Activated T-cell treated with anti-CD3 and anti-CD28 coated beads for 48 hours (primary cell): ENCODE measurements around the gene EXOC1.
A peak's percentile ranks its signal among the peaks of the same experiment; 100 is the strongest.
"Not testable (repeated sequence)": the region's sequence is repeated elsewhere in the genome, so short reads cannot be mapped to it uniquely, and the experiment has no call there.

ENCODE experiments used
- DNase-seq: peaks from one replicate; pipeline ENCODE4 v3.0.0-alpha.2; 2020; ENCODE audit warnings: low read depth

The EXOC1 gene

GRCh38 chr4:55906323-55906722 lies 52.9 kb downstream of the EXOC1 start:
- no peak for DNase-seq

GRCh38 chr4:55906989-55907388 lies 53.5 kb downstream of the EXOC1 start:
- DNase-seq: no peak

GRCh38 chr4:55907469-55907868 lies 54.0 kb downstream of the EXOC1 start:
- no peak for DNase-seq

GRCh38 chr4:55910140-55910539 lies 56.7 kb downstream of the EXOC1 start:
- no peak for DNase-seq

- DNase-seq: no peak
Measured at GRCh38 chr4:55912249-55912648, 58.8 kb downstream of the EXOC1 start.

GRCh38 chr4:55920571-55920970 lies 67.1 kb downstream of the EXOC1 start:
- DNase-seq: no peak

- no peak for DNase-seq
Measured at GRCh38 chr4:55921093-55921492, 67.6 kb downstream of the EXOC1 start.

GRCh38 chr4:55925241-55925640 lies 71.8 kb downstream of the EXOC1 start:
- DNase-seq: no peak

- no peak for DNase-seq
Measured at GRCh38 chr4:55926610-55927009, 73.2 kb downstream of the EXOC1 start.

- DNase-seq: no peak
Measured at GRCh38 chr4:55927803-55928437, 74.5 kb downstream of the EXOC1 start.

- DNase-seq: no peak
Measured at GRCh38 chr4:55928846-55929245, 75.4 kb downstream of the EXOC1 start.

- no peak for DNase-seq
Measured at GRCh38 chr4:55931043-55931442, 77.6 kb downstream of the EXOC1 start.

GRCh38 chr4:55931833-55932232 lies 78.4 kb downstream of the EXOC1 start:
- DNase-seq: no peak

- no peak for DNase-seq
Measured at GRCh38 chr4:55932511-55932910, 79.1 kb downstream of the EXOC1 start.

- DNase-seq: no peak
Measured at GRCh38 chr4:55933611-55934010, 80.2 kb downstream of the EXOC1 start.

GRCh38 chr4:55935907-55936306 lies 82.5 kb downstream of the EXOC1 start:
- not testable (repeated sequence) for DNase-seq

GRCh38 chr4:55938481-55938880 lies 85.0 kb downstream of the EXOC1 start:
- DNase-seq: no peak

GRCh38 chr4:55939421-55939820 lies 86.0 kb downstream of the EXOC1 start:
- DNase-seq: no peak

- DNase-seq: no peak
Measured at GRCh38 chr4:55941881-55942396, 88.5 kb downstream of the EXOC1 start.

GRCh38 chr4:55947254-55947882 lies 93.9 kb downstream of the EXOC1 start:
- no peak for DNase-seq

GRCh38 chr4:55947912-55948725 lies 94.7 kb downstream of the EXOC1 start:
- DNase-seq: no peak

- peak; percentile 93 for DNase-seq
Measured at GRCh38 chr4:55948726-55949481, 95.5 kb downstream of the EXOC1 start, which contains the start of gene CEP135. Gene CEP135 (plus strand): TSS chr4:55948945. CDS start chr4:55952131, 3,186 bp downstream.
